HG02623 (cell line): ENCODE results near the gene ATP8B4.

Source experiments
- ATAC-seq: cut with Tn5 transposase; IDR thresholded peaks from one replicate; pipeline ENCODE4 v1.9.1; 2021; ENCODE audit warnings: moderate library complexity; ENCODE audit not compliant: unreplicated experiment

The ATP8B4 gene

GRCh38 chr15:50065279-50065678, 53.8 kb downstream of the ATP8B4 start:
- ATAC-seq: no peak

- ATAC-seq: no peak
Observed at GRCh38 chr15:50064673-50065072, 54.4 kb downstream of the ATP8B4 start.

DNA sequence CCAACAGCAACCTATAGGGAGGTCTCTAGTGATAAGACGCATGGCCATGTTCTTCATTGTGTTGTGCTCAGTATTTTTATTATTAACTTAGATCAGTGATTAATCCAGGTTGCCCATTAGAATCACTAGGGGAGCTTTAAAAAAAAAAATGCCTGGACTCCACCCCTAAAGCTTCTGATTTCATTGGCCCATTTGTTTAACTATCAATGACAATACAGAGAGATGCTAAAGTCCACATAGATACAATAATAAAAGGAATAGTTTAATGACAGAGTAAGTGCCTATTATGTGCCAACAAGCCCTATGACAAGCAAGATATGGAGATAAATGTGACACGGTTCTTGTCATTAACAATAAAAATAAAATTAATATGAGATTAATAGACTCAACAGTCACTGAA, 55.8 kb downstream of the ATP8B4 start:
- no peak for ATAC-seq

- no peak for ATAC-seq
Observed at GRCh38 chr15:50061503-50061902, 57.5 kb downstream of the ATP8B4 start.

- ATAC-seq: no peak
Observed at GRCh38 chr15:50059883-50060282, 59.1 kb downstream of the ATP8B4 start.

DNA sequence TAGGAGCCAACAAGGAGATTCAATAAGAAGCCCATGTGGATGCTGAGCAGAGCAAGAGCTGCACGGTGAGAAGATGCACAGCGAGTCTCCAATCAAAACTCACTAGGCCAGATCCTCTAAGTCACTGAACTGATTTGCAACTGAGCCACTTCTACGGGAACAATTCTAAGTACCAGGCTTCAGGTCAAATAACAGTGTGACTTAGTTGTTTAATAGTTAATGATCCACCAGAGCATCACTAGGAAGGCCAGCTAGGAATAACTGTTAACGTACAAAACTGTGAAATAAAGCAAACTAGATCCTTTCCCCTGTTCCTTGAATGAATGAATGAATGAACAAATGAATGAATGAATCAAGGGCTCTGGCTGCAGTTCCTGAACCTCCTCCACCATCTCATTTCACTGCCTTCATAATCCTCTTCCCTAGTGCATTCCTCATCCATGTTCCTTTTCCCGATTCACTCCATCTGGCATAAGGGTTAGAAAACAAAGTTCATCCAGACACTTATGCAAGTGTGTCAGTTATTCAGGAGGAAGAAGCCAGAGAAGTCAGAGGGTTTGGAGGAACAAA, 59.7 kb downstream of the ATP8B4 start:
- no peak for ATAC-seq

DNA sequence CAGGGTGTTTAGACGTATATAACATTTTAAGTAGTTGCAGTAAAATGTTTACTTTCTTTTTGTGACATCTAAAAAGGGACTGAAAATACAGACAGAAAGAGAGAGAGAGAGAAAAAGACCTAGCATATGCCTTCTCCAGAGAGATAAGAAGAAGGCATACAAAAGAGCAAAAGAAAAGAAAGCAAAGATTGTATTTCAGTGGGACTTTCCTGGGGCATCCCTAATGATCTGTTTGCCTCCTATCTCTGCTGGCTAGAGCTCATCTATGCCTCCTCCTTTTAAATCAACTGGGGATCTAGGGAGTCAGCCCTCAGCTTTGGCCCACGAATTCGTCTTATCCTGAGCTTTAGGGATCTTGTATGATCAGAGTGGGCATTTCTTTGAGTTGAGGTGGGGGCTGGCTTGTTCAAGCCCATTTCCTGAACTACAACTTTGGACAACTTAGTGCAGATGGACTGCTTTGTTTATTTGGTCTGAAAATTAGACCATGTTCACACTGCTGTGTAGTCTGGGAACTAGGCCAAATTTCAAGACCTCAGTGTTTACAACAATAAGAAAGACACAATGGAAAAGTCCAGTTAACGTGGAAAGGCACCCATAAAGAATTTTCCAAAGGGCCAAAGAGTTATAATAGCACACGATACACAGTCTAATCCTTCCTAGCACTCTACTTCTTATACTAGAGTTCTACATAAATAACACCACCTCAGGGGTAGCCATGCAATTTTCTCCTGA, 61.0 kb downstream of the ATP8B4 start:
- ATAC-seq: no peak

GRCh38 chr15:50057196-50057595, 61.8 kb downstream of the ATP8B4 start:
- no peak for ATAC-seq

- no peak for ATAC-seq
Observed at GRCh38 chr15:50055750-50056157, 63.3 kb downstream of the ATP8B4 start.

GRCh38 chr15:50055332-50055731, 63.7 kb downstream of the ATP8B4 start:
- no peak for ATAC-seq

DNA sequence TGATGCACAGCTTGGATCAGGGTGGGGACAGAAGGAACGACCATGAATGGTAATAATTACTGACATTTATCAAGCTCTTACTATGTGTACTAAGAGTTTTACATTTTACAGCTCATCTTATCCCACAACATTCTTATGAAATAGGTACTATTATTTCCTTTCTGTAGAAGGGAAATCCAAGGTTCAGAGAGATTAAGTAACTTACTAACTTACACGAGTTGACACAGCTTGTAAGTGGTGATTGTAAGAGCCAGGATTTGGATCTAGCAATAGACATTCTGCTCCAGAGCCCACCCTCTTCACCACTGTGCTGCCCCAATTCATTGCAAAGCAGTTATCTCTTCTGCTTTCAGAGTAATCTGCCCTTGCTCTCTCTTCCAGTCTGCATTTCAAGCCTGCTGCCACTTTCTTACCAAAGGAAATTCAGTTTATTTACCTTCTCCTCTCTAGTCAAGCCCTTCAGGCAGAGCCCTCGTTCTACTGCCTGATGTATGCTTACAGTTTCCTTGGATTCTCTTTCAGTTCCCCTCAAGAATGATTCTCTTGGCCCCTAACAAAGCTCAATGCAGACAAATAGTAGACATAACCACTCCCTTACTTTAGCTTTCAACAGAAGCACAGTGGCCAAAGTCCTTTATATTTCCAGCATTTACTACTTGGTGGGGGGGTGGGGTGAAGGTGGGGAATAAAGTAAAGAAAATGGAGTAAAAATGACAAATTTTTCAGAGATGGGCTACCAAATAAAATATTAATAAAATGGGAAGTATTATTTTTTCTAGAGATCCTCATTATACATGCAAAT, 65.8 kb downstream of the ATP8B4 start:
- no peak for ATAC-seq

DNA sequence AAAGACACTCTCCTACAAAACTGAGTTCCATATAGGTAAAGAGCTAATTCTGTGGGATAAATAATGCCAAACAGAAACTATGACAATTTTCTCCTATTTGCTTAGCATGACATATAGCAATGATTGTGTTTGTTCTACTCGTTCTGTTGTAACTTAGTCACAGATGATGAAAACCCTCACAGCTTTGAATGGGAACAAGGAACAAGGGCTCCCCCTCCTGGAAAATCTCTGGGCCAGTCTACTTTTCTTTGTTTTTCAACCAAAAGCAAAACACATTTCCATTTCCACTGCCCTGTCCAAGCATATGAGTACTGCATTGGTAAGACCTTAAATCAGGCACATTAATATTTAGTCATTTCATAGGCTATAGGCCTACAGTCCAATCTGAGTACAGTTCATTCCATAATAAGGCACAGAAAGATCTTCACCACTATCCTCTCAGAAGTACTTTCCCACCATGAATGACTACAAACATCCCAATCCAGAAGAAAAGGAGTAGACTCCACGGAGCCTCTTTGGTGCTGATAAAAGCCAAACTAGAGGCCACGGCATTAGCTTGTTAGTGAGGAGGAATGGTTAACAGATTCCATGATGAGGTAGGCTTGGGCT, 67.1 kb downstream of the ATP8B4 start:
- ATAC-seq: no peak

DNA sequence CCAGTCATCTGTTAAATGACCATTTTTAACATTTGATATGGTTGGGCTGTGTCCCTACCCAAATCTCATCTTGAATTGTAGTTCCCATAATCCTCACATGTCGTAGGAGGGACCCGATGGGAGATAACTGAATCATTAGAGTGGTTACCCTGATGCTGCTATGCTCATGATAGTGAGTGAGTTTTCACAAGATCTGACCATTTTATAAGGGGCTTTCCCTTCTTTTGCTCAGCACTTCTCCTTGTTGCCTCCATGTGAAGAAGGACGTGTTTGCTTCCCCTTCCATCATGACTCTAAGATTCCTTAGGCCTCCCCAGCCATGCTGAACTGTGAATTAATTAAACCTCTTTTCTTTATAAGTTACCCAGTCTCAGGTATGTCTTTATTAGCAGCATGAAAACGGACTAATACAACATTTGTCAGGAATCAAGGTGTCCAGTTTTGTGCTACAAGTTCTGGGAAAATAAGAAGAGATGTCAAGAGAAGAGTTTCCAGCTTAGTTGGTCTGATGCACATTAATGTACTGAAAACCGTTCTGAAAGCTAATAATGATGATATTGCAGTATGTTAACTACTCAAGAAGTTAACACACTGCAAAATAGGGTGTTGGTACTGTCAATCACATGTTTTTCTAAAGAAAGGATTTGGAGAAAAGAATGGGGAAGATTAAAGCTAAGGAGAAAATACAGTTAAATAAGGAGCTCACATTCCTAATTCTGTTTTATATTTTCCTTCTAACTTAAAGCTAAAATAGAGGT, 67.9 kb downstream of the ATP8B4 start:
- no peak for ATAC-seq

- no peak for ATAC-seq
Observed at GRCh38 chr15:50049871-50050270, 69.2 kb downstream of the ATP8B4 start.

DNA sequence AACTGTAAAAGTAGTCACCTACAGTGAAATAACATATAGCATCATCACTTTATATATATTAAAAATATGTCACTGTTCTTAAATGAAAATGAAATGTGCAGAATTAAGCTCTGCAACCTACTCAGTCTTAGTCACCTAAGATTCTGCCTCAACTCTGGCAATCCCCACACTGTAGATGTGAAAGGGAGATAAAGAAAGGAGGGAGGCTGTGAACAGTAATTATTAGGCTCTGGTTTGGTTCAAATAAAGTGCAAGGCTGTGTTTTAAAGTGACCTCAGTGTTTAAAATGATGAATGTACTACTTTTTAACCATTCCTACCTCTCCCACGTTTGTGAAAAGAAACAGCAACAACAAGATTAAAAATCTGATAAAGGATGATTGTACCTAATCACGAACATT, 72.2 kb downstream of the ATP8B4 start:
- no peak for ATAC-seq

GRCh38 chr15:50046159-50046558, 72.9 kb downstream of the ATP8B4 start:
- ATAC-seq: no peak

- no peak for ATAC-seq
Observed at GRCh38 chr15:50044904-50045303, 74.1 kb downstream of the ATP8B4 start.

DNA sequence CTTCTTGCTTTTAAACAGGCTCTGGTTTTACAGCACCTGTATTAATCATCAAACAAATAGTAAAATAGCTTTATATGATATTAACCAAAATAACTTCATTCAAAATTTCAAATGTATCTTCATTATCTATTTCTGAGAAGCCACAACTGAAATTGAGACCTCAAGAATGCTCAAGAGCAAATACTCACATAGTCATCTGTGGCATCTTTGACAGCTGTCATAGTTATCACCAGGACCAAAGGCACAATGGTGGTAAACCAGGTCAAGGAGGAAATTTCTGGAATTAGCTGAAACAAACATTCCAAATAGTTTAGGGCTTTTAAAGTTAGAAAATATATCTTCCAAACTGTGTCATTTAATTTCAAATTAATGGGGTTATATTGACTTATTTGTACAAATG, 74.6 kb downstream of the ATP8B4 start:
- no peak for ATAC-seq

- ATAC-seq: no peak
Observed at GRCh38 chr15:50042775-50043174, 76.3 kb downstream of the ATP8B4 start.

- ATAC-seq: no peak
Observed at GRCh38 chr15:50030456-50030855, 88.6 kb downstream of the ATP8B4 start.

DNA sequence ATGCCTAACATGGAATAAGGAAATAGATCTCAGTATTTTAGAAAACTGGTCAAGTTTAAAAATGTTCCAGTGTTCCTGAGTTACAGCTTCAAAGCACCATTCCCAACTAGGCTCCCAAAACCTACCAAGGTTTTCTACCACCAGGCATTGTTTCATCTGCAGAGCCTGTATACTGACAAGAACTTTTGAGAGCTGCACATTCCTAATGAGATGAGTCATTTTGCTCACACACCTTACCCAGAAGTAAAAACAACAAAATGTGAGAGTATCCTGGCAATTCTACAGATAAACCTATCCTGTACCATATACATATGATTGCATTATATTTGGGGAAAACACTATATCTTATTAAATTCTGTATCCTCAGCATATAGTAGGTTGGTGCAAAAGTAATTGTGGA, 90.7 kb downstream of the ATP8B4 start:
- no peak for ATAC-seq
